ENCODE data around the gene ANAPC15.

ANAPC15 gene

GRCh38 chr11:72091292-72091691 is 21.2 kb downstream of the ANAPC15 start:
- in situ Hi-C loops (cut with MboI; ENCODE audit: low sequenced_read_pairs), result loop anchor here (5.0 kb wide), 1 partner anchor 64 kb away; no protein-coding TSS in a partner anchor
- DNase-seq (ENCODE audit: low spot score in 2 of 2), result peak; percentile 68 to 84

GRCh38 chr11:72088076-72088808 is 24.3 kb downstream of the ANAPC15 start:
- no peak for DNase-seq (ENCODE audit: low spot score in 2 of 2)

More at GRCh38 chr11:72091292-72091691, 21.2 kb downstream of the ANAPC15 start:
- no peaks in the 10 kb centered on the region for H3K9me3 ChIP-seq
- H3K4me1 ChIP-seq, result no peaks in the 10 kb centered on the region
- no peak overlapping the region for H3K4me3 ChIP-seq
- no peaks in the 10 kb centered on the region for H3K27me3 ChIP-seq (ENCODE audit: low read depth)
- H3K36me3 ChIP-seq (replicated peaks), result peaks cover 35% of the 10 kb centered on the region

GRCh38 chr11:72085621-72086351 is 26.7 kb downstream of the ANAPC15 start:
- Histone ChIP-seq H3K9me3 (no peaks in the 10 kb centered on the region), H3K4me3 (no peak overlapping the region), H3K4me1 (peaks cover 3% of the 10 kb centered on the region), H3K27me3 (ENCODE audit: low read depth) (no peaks in the 10 kb centered on the region), H3K36me3 (replicated peaks) (peaks cover 17% of the 10 kb centered on the region)
- in situ Hi-C loops (cut with MboI; ENCODE audit: low sequenced_read_pairs), result no loop called here
- DNase-seq (ENCODE audit: low spot score in 2 of 2), result no peak

More at GRCh38 chr11:72088076-72088808, 24.3 kb downstream of the ANAPC15 start:
- no peaks in the 10 kb centered on the region for H3K27me3 ChIP-seq (ENCODE audit: low read depth)
- peaks cover 21% of the 10 kb centered on the region for H3K36me3 ChIP-seq (replicated peaks)
- in situ Hi-C loops (cut with MboI; ENCODE audit: low sequenced_read_pairs), result no loop called here
- no peaks in the 10 kb centered on the region for H3K4me1 ChIP-seq
- no peak overlapping the region for H3K4me3 ChIP-seq
- no peaks in the 10 kb centered on the region for H3K9me3 ChIP-seq

- no peaks in the 10 kb centered on the region for H3K9me3 ChIP-seq
- DNase-seq (ENCODE audit: low spot score in 2 of 2), result no peak
- peaks cover 3% of the 10 kb centered on the region for H3K4me1 ChIP-seq
- H3K36me3 ChIP-seq (replicated peaks), result peaks cover 8% of the 10 kb centered on the region
- no peak overlapping the region for H3K4me3 ChIP-seq
- in situ Hi-C loops (cut with MboI; ENCODE audit: low sequenced_read_pairs), result no loop called here
- no peaks in the 10 kb centered on the region for H3K27me3 ChIP-seq (ENCODE audit: low read depth)
These were observed 27.5 kb downstream of the ANAPC15 start for GRCh38 chr11:72084965-72085364.

GRCh38 chr11:72084076-72084475 is 28.4 kb downstream of the ANAPC15 start:
- in situ Hi-C loops (cut with MboI; ENCODE audit: low sequenced_read_pairs), result no loop called here

GRCh38 chr11:72083414-72083813 is 29.1 kb downstream of the ANAPC15 start:
- in situ Hi-C loops (cut with MboI; ENCODE audit: low sequenced_read_pairs), result no loop called here
- H3K27me3 ChIP-seq (ENCODE audit: low read depth), result no peaks in the 10 kb centered on the region
- H3K4me3 ChIP-seq, result no peak overlapping the region
- H3K4me1 ChIP-seq, result peaks cover 6% of the 10 kb centered on the region
- peaks cover 7% of the 10 kb centered on the region; the same call in 1 of the 2 replicates for H3K36me3 ChIP-seq (replicated peaks)
- no peaks in the 10 kb centered on the region for H3K9me3 ChIP-seq
- no peak for DNase-seq (ENCODE audit: low spot score in 2 of 2)

More at GRCh38 chr11:72084076-72084475, 28.4 kb downstream of the ANAPC15 start:
- no peaks in the 10 kb centered on the region for H3K27me3 ChIP-seq (ENCODE audit: low read depth)
- H3K4me1 ChIP-seq, result peaks cover 3% of the 10 kb centered on the region
- H3K36me3 ChIP-seq (replicated peaks), result peaks cover 8% of the 10 kb centered on the region; the same call in 1 of the 2 replicates
- H3K4me3 ChIP-seq, result no peak overlapping the region
- DNase-seq (ENCODE audit: low spot score in 2 of 2), result no peak
- no peaks in the 10 kb centered on the region for H3K9me3 ChIP-seq

GRCh38 chr11:72081821-72082453 is 30.6 kb downstream of the ANAPC15 start:
- no peak overlapping the region for H3K4me3 ChIP-seq
- no peak for DNase-seq (ENCODE audit: low spot score in 2 of 2)
- in situ Hi-C loops (cut with MboI; ENCODE audit: low sequenced_read_pairs), result no loop called here

GRCh38 chr11:72081184-72081644 is 31.3 kb downstream of the ANAPC15 start:
- in situ Hi-C loops (cut with MboI; ENCODE audit: low sequenced_read_pairs), result no loop called here
- peaks cover 11% of the 10 kb centered on the region for H3K4me1 ChIP-seq
- DNase-seq (ENCODE audit: low spot score in 2 of 2), result no peak
- no peaks in the 10 kb centered on the region for H3K9me3 ChIP-seq
- no peaks in the 10 kb centered on the region; the same call in 1 of the 2 replicates for H3K36me3 ChIP-seq (replicated peaks)
- peak overlapping the region; percentile 79 for H3K4me3 ChIP-seq
- no peaks in the 10 kb centered on the region for H3K27me3 ChIP-seq (ENCODE audit: low read depth)

More at GRCh38 chr11:72081821-72082453, 30.6 kb downstream of the ANAPC15 start:
- H3K36me3 ChIP-seq (replicated peaks), result no peaks in the 10 kb centered on the region; the same call in 1 of the 2 replicates
- peaks cover 11% of the 10 kb centered on the region for H3K4me1 ChIP-seq
- H3K9me3 ChIP-seq, result no peaks in the 10 kb centered on the region
- no peaks in the 10 kb centered on the region for H3K27me3 ChIP-seq (ENCODE audit: low read depth)

- H3K27me3 ChIP-seq (ENCODE audit: low read depth), result no peaks in the 10 kb centered on the region
- H3K9me3 ChIP-seq, result no peaks in the 10 kb centered on the region
- DNase-seq (ENCODE audit: low spot score in 2 of 2), result peak; percentile 99 to 100
- peaks cover 11% of the 10 kb centered on the region for H3K4me1 ChIP-seq
- peak within 1 kb of the TSS; percentile 79 for H3K4me3 ChIP-seq
- 0 out of 2 replicates have a peak, but pooled peaks cover 4% of the 10 kb centered on the region for H3K36me3 ChIP-seq (replicated peaks)
- in situ Hi-C loops (cut with MboI; ENCODE audit: low sequenced_read_pairs), result no loop called here
These were observed 31.9 kb downstream of the ANAPC15 start, which contains the start of the genes LRRC51 and NUMA1 for GRCh38 chr11:72080326-72081183. LRRC51 (plus strand) TSS chr11:72080850; CDS start chr11:72089084, 8,234 bp downstream. NUMA1 (minus strand) TSS chr11:72080542; CDS start chr11:72035943, 44,599 bp downstream.

- in situ Hi-C loops (cut with MboI; ENCODE audit: low sequenced_read_pairs), result no loop called here
- Histone ChIP-seq H3K4me1 (peaks cover 11% of the 10 kb centered on the region), H3K36me3 (replicated peaks) (0 out of 2 replicates have a peak, but pooled peaks cover 9% of the 10 kb centered on the region), H3K27me3 (ENCODE audit: low read depth) (no peaks in the 10 kb centered on the region), H3K4me3 (peak overlapping the region; percentile 79), H3K9me3 (no peaks in the 10 kb centered on the region)
- peak in 1 of 2 experiments; percentile 50 for DNase-seq (ENCODE audit: low spot score in 2 of 2)
These were observed 32.6 kb downstream of the ANAPC15 start for GRCh38 chr11:72079819-72080325.

- Histone ChIP-seq H3K27me3 (ENCODE audit: low read depth) (no peaks in the 10 kb centered on the region), H3K4me3 (peak overlapping the region; percentile 79), H3K9me3 (no peaks in the 10 kb centered on the region), H3K36me3 (replicated peaks) (peaks cover 10% of the 10 kb centered on the region), H3K4me1 (peaks cover 11% of the 10 kb centered on the region)
- in situ Hi-C loops (cut with MboI; ENCODE audit: low sequenced_read_pairs), result no loop called here
- DNase-seq (ENCODE audit: low spot score in 2 of 2), result no peak
These were observed 34.0 kb downstream of the ANAPC15 start for GRCh38 chr11:72078477-72078876.

GRCh38 chr11:72075756-72076155 is 36.7 kb downstream of the ANAPC15 start:
- DNase-seq (ENCODE audit: low spot score in 2 of 2), result no peak
- Histone ChIP-seq H3K4me1 (peaks cover 8% of the 10 kb centered on the region), H3K9me3 (no peaks in the 10 kb centered on the region), H3K27me3 (ENCODE audit: low read depth) (no peaks in the 10 kb centered on the region), H3K36me3 (replicated peaks) (peaks cover 11% of the 10 kb centered on the region), H3K4me3 (no peak overlapping the region)
- in situ Hi-C loops (cut with MboI; ENCODE audit: low sequenced_read_pairs), result no loop called here
